ENCODE results near the gene TET2.

Gene TET2

DNA sequence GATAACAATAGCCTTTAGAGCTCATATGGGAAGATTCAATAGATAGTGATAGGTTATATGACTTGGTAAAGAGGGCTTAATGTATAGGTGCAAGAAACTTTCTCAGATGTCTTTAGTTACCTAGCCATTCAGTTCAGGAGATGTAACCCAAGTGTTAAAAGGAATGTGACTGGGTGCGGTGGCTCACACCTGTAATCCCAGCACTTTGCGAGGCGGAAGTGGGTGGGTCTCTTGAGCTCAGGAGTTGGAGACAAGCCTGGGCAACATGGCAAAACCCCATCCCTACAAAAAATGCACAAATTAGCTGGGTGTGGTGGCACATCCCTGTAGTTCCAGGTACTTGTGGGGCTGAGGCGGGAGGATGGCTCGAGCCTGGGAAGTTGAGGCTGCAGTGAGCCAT, 7.9 kb downstream of the TET2 start:
- Histone ChIP-seq H3K36me3 (ENCODE audit: control insufficient read depth, insufficient read depth, low read length) (no peaks in the 10 kb centered on the region), H3K27me3 (ENCODE audit: control insufficient read depth, insufficient read depth, low read length, poor library complexity, severe bottlenecking) (peaks cover 30% of the 10 kb centered on the region), H3K4me1 (ENCODE audit: control insufficient read depth, insufficient read depth, low read length) (peaks cover 5% of the 10 kb centered on the region), H3K27ac (ENCODE audit: insufficient read depth, low read depth, low read length, poor library complexity, severe bottlenecking) (no peak overlapping the region), H3K9me3 (ENCODE audit: control insufficient read depth, low read length) (no peaks in the 10 kb centered on the region), H3K4me3 (ENCODE audit: insufficient read depth, low read depth, low read length) (no peak overlapping the region)
- 92 to 94% methylated on average over 5 of the region's 5 CpGs for WGBS, 2 experiments

DNA sequence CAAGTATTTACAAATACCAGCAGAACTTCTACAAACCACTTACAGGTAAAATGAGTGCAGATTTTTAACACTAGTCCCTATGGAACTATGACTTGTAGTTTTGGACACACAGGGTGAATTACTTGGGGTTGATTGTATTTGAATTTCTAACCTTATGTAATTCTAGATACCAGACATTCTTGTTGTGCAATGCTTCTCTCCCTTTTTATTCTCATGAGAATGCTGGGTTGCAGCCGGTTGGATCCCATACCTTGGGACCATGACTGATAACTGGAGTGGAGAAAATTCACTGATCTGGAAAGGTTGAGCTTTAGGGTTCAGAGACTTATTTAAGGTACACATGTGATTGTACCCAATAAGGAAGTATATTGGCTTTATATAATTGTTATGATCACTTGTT, 8.8 kb downstream of the TET2 start:
- peaks cover 5% of the 10 kb centered on the region for H3K4me1 ChIP-seq (ENCODE audit: control insufficient read depth, insufficient read depth, low read length)
- H3K4me3 ChIP-seq (ENCODE audit: insufficient read depth, low read depth, low read length), result no peak overlapping the region
- H3K27me3 ChIP-seq (ENCODE audit: control insufficient read depth, insufficient read depth, low read length, poor library complexity, severe bottlenecking), result peaks cover 34% of the 10 kb centered on the region
- H3K27ac ChIP-seq (ENCODE audit: insufficient read depth, low read depth, low read length, poor library complexity, severe bottlenecking), result no peak overlapping the region
- H3K9me3 ChIP-seq (ENCODE audit: control insufficient read depth, low read length), result no peaks in the 10 kb centered on the region
- WGBS, 2 experiments, result 75 to 94% methylated on average over 1 of the region's 1 CpG
- no peaks in the 10 kb centered on the region for H3K36me3 ChIP-seq (ENCODE audit: control insufficient read depth, insufficient read depth, low read length)

DNA sequence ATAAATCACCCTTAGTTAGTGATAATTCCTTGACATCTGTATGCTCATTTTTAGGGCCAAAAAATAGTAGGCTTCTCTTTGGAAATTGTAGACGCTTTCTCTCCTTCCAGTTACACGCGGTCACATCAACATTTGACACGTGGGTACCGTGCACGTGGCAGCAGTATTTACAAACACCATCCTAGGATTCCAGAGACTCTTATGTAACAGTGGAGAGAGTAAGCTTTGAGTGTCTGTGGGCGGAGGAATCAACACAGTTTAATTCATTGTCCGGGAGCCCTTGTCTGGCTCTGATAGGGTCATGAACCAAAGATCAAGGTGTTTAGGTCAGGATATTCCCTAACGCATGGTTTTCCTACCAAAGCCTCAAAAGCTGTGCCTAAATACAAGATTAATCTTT, 12.2 kb downstream of the TET2 start:
- Histone ChIP-seq H3K4me3 (ENCODE audit: insufficient read depth, low read depth, low read length) (no peak overlapping the region), H3K4me1 (ENCODE audit: control insufficient read depth, insufficient read depth, low read length) (peaks cover 5% of the 10 kb centered on the region), H3K27me3 (ENCODE audit: control insufficient read depth, insufficient read depth, low read length, poor library complexity, severe bottlenecking) (peaks cover 52% of the 10 kb centered on the region), H3K27ac (ENCODE audit: insufficient read depth, low read depth, low read length, poor library complexity, severe bottlenecking) (no peak overlapping the region), H3K9me3 (ENCODE audit: control insufficient read depth, low read length) (no peaks in the 10 kb centered on the region), H3K36me3 (ENCODE audit: control insufficient read depth, insufficient read depth, low read length) (no peaks in the 10 kb centered on the region)
- WGBS, 2 experiments, result 2 to 5% methylated on average over 9 of the region's 9 CpGs

DNA sequence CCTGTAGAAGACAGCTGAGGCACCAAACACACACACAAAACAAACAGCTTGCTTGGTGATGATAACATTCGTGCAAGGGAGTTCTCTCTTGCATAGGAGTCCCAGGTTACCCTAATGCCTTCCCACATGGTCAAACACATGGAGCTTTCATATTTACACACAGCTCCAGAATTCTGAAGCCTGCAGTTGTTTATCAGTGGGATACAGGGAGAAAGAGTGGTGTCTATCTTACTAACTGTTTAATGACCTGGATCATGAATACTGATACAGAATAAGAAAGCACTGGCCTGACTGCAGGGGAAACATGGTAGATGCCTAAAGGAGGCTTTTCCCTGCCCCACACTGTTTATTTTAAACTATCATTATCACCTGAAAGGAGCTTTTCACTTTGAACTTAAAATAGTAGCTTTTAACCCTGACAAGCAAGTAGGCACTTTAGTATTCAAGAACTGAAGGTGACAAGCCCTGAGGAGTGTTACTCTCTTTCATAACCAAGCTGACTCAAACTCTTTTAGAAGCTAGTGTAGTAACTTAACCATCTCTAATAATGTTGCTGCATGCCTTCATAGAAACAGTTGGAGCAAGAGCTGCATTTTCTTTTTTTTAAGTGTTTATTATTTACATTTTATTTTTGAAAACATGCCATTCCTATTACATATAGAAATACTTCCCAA, 15.6 kb downstream of the TET2 start:
- Histone ChIP-seq H3K27ac (ENCODE audit: insufficient read depth, low read depth, low read length, poor library complexity, severe bottlenecking) (no peak overlapping the region), H3K4me3 (ENCODE audit: insufficient read depth, low read depth, low read length) (no peak overlapping the region), H3K9me3 (ENCODE audit: control insufficient read depth, low read length) (no peaks in the 10 kb centered on the region), H3K36me3 (ENCODE audit: control insufficient read depth, insufficient read depth, low read length) (no peaks in the 10 kb centered on the region), H3K27me3 (ENCODE audit: control insufficient read depth, insufficient read depth, low read length, poor library complexity, severe bottlenecking) (peaks cover 48% of the 10 kb centered on the region), H3K4me1 (ENCODE audit: control insufficient read depth, insufficient read depth, low read length) (peaks cover 5% of the 10 kb centered on the region)
- WGBS, 2 experiments, result 8 to 17% methylated on average over 1 of the region's 1 CpG

DNA sequence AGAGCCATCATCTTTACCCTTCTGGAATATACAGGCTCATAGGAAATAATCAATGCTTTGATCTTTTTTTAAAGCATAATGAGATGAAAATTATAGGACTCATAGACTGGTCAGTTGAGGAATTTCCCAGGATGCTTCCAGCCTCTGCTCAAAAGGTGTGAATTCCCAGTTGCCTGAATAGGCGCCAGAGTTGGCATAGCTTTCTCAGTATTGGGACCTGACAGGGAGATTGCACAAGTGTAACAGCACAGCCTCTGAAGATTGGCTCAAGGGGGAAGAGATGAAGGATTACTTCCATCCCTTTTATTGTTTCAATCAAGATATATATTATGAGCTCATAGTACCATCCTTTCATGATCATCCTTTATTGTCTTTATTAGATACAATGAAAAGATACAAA, 17.9 kb downstream of the TET2 start:
- H3K9me3 ChIP-seq (ENCODE audit: control insufficient read depth, low read length), result no peaks in the 10 kb centered on the region
- H3K4me1 ChIP-seq (ENCODE audit: control insufficient read depth, insufficient read depth, low read length), result no peaks in the 10 kb centered on the region
- no peak overlapping the region for H3K4me3 ChIP-seq (ENCODE audit: insufficient read depth, low read depth, low read length)
- WGBS, 2 experiments, result 92 to 100% methylated on average over 1 of the region's 1 CpG
- peaks cover 27% of the 10 kb centered on the region for H3K27me3 ChIP-seq (ENCODE audit: control insufficient read depth, insufficient read depth, low read length, poor library complexity, severe bottlenecking)
- no peak overlapping the region for H3K27ac ChIP-seq (ENCODE audit: insufficient read depth, low read depth, low read length, poor library complexity, severe bottlenecking)
- H3K36me3 ChIP-seq (ENCODE audit: control insufficient read depth, insufficient read depth, low read length), result no peaks in the 10 kb centered on the region

DNA sequence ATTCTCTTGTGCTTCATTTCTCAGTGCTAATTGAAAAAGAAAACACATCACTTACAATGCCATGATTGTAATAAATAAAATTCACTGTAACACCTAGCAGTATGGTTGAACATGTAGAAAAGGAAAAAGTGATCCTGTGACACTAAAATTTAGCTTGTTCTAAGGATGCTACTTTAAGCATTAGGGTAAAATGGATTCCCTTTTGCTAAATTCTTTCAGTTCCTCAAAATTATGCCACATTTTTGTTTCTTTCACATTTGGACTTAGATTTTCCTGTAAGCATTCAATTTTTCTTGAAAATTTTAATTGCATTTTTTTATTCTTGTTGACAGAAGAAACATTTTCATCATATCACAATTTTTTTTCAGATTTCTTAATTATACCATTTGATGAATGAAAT, 19.4 kb downstream of the TET2 start:
- Histone ChIP-seq H3K27ac (ENCODE audit: insufficient read depth, low read depth, low read length, poor library complexity, severe bottlenecking) (no peak overlapping the region), H3K9me3 (ENCODE audit: control insufficient read depth, low read length) (no peaks in the 10 kb centered on the region), H3K27me3 (ENCODE audit: control insufficient read depth, insufficient read depth, low read length, poor library complexity, severe bottlenecking) (peaks cover 12% of the 10 kb centered on the region), H3K4me1 (ENCODE audit: control insufficient read depth, insufficient read depth, low read length) (no peaks in the 10 kb centered on the region), H3K36me3 (ENCODE audit: control insufficient read depth, insufficient read depth, low read length) (no peaks in the 10 kb centered on the region), H3K4me3 (ENCODE audit: insufficient read depth, low read depth, low read length) (no peak overlapping the region)

DNA sequence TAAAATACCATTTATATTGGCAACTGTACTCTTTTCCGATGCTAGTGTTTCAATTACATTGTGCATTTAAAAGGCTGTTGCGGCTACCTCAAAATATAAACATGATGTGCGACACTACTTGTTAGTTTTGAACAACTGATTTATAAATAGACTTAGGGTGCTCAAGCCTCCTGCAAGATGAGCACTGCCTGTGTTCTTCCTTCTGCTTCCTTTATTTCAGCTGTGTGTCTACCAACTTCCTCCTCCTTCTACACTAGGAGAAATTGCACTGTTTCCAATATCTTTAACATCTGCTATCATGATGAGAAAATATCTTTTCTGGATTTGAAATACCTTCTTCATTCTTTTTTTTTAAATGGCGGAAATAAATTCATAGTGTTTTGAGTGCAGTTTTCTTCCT, 24.0 kb downstream of the TET2 start:
- Histone ChIP-seq H3K27me3 (ENCODE audit: control insufficient read depth, insufficient read depth, low read length, poor library complexity, severe bottlenecking) (no peaks in the 10 kb centered on the region), H3K4me3 (ENCODE audit: insufficient read depth, low read depth, low read length) (no peak overlapping the region), H3K9me3 (ENCODE audit: control insufficient read depth, low read length) (no peaks in the 10 kb centered on the region), H3K36me3 (ENCODE audit: control insufficient read depth, insufficient read depth, low read length) (no peaks in the 10 kb centered on the region), H3K4me1 (ENCODE audit: control insufficient read depth, insufficient read depth, low read length) (no peaks in the 10 kb centered on the region), H3K27ac (ENCODE audit: insufficient read depth, low read depth, low read length, poor library complexity, severe bottlenecking) (no peak overlapping the region)
- 95 to 99% methylated on average over 4 of the region's 4 CpGs for WGBS, 2 experiments

DNA sequence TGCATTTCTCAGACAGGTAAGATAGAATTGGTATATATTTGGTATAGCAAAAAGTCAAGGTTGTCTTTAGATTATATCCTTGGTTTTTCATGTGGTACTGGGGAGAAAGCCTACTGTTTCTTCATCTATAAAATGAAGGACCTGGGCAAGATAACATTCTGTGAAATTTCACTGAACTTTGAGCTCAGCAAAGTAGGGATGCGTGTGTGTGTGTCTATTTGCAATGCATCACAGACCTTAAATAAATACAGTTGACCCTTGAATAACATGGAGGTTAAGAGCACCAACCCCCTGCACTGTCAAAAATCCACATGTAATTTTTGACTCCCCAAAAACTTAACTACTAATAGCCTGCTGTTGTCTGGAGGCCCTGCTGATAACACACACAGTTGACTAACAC, 25.2 kb downstream of the TET2 start:
- WGBS, 2 experiments, result 92 to 100% methylated on average over 1 of the region's 1 CpG
- H3K36me3 ChIP-seq (ENCODE audit: control insufficient read depth, insufficient read depth, low read length), result no peaks in the 10 kb centered on the region
- no peaks in the 10 kb centered on the region for H3K9me3 ChIP-seq (ENCODE audit: control insufficient read depth, low read length)
- no peak overlapping the region for H3K27ac ChIP-seq (ENCODE audit: insufficient read depth, low read depth, low read length, poor library complexity, severe bottlenecking)
- H3K27me3 ChIP-seq (ENCODE audit: control insufficient read depth, insufficient read depth, low read length, poor library complexity, severe bottlenecking), result no peaks in the 10 kb centered on the region
- no peak overlapping the region for H3K4me3 ChIP-seq (ENCODE audit: insufficient read depth, low read depth, low read length)
- no peaks in the 10 kb centered on the region for H3K4me1 ChIP-seq (ENCODE audit: control insufficient read depth, insufficient read depth, low read length)

DNA sequence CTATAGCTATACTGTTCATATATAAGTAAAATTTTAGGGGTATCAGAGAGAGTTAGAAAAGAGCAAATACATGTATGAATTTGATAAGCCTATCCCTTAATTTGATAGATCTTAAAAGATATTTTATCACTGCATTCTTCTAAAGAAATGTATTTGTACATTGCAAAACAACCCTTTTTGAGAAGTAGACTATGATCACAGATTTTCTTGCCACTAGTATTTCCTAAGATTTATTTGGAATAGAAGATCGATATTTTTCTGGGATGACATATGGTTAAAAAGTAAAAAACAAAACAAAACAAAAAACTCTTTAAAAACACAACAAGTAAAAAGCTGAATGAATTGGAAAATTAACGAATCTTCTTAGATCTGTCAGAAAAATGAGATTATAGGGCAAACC, 27.4 kb downstream of the TET2 start:
- no peaks in the 10 kb centered on the region for H3K36me3 ChIP-seq (ENCODE audit: control insufficient read depth, insufficient read depth, low read length)
- H3K27me3 ChIP-seq (ENCODE audit: control insufficient read depth, insufficient read depth, low read length, poor library complexity, severe bottlenecking), result no peaks in the 10 kb centered on the region
- H3K9me3 ChIP-seq (ENCODE audit: control insufficient read depth, low read length), result no peaks in the 10 kb centered on the region
- H3K4me1 ChIP-seq (ENCODE audit: control insufficient read depth, insufficient read depth, low read length), result no peaks in the 10 kb centered on the region
- WGBS, 2 experiments, result 86 to 100% methylated on average over 1 of the region's 2 CpGs
- H3K4me3 ChIP-seq (ENCODE audit: insufficient read depth, low read depth, low read length), result no peak overlapping the region
- no peak overlapping the region for H3K27ac ChIP-seq (ENCODE audit: insufficient read depth, low read depth, low read length, poor library complexity, severe bottlenecking)

DNA sequence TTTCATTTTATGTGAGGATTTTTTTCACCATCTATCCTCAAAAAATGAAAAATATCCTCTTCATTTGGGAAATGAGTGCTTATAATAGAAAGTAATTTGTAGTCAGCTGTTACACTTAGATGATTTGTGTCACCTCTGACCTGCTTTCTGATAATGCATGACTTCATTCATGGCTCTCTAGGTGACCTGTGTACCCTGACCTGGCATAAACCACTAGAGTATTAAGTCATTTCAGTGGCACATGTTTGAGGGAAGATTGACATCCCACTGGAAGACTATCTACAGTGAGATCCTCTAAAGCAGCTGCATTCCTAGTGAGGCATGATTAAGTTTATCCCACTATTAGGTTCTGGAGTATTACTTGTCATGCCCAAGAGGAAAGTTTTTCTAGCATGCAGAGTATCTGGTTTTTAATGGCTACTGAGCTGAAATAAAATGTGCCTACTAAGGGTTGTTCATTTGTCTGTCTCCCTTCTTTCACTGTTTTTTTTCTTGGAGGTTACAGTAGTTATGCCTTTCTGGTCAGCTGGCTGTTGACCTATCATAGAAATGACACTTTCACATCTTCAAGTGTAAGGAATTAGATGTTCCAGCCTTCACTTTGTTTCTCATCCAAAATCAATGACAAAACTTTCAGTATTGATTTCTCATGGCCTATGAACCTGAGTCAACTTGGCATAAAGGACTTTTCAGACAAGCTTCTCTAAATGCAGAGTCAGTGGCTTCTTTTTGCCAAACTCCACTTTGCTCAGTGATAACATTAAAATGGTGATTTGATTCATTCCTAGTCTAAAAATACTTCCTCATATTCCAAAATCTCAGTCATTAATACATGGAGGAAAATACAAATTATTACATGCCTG, 33.1 kb downstream of the TET2 start:
- Histone ChIP-seq H3K36me3 (ENCODE audit: control insufficient read depth, insufficient read depth, low read length) (no peaks in the 10 kb centered on the region), H3K27ac (ENCODE audit: insufficient read depth, low read depth, low read length, poor library complexity, severe bottlenecking) (no peak overlapping the region), H3K9me3 (ENCODE audit: control insufficient read depth, low read length) (no peaks in the 10 kb centered on the region), H3K4me1 (ENCODE audit: control insufficient read depth, insufficient read depth, low read length) (peaks cover 8% of the 10 kb centered on the region), H3K4me3 (ENCODE audit: insufficient read depth, low read depth, low read length) (no peak overlapping the region), H3K27me3 (ENCODE audit: control insufficient read depth, insufficient read depth, low read length, poor library complexity, severe bottlenecking) (no peaks in the 10 kb centered on the region)

All from ectodermal cell (in vitro differentiated cells).